Fibroblast of villous mesenchyme (primary cell): ENCODE measurements around the gene REC8. TPM values are rescaled to one million over a fixed set of nuclear protein-coding genes. Genes with fewer than 3 reads are reported as not detected.
A peak's percentile ranks its signal among the peaks of the same experiment; 100 is the strongest.

Experiments
- DNase-seq: peaks from one replicate; pipeline ENCODE4 v3.0.0-alpha.2; 2010; ENCODE audit warnings: low read depth
- H3K4me3 ChIP-seq: 2 replicates; pipeline ENCODE4 v1.5.1; 2011; ENCODE audit warnings: low read depth, mild to moderate bottlenecking, low read length
- total RNA-seq: library from RNA; depleted of rRNA; stranded (reverse); fragments of >200 nt; gene quantifications from 2 replicates; pipeline ENCODE4 v1.2.3, GENCODE V29; 2012
- TF ChIP-seq, protein P1 (sequence below): IDR thresholded peaks from 2 replicates; pipeline ENCODE4 v1.5.1; 2012; ENCODE audit warnings: low read depth, mild to moderate bottlenecking, low read length; ENCODE audit not compliant: insufficient read depth

REC8 gene
- total RNA-seq, 1 donor, result 4.7 TPM

DNA sequence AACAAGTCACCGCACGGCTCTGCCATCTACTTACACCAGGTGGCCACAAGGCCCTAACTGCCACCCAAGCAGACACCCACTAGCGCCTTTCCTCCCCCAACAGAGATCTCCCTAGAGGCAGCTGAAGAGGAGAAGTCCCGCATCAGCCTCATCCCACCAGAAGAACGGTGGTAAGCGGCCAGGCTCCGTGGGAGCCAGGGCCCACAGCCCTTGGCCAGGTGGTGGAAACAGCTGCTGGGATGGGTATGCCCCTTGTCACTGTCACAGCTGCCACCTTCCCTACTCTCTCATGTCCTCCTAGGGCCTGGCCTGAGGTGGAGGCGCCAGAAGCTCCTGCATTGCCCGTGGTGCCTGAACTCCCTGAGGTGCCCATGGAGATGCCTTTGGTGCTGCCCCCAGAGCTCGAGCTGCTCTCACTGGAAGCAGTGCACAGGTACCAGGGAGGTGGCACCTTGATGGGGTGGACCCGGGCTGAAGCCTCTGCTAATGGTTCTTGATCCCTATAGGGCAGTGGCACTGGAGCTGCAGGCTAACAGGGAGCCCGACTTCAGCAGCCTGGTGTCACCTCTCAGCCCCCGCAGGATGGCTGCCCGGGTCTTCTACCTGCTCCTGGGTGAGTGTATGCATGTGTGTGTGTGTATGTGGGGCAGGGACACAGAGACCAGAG, 7.5 kb downstream of the REC8 start:
- TF ChIP-seq, protein P1, sequence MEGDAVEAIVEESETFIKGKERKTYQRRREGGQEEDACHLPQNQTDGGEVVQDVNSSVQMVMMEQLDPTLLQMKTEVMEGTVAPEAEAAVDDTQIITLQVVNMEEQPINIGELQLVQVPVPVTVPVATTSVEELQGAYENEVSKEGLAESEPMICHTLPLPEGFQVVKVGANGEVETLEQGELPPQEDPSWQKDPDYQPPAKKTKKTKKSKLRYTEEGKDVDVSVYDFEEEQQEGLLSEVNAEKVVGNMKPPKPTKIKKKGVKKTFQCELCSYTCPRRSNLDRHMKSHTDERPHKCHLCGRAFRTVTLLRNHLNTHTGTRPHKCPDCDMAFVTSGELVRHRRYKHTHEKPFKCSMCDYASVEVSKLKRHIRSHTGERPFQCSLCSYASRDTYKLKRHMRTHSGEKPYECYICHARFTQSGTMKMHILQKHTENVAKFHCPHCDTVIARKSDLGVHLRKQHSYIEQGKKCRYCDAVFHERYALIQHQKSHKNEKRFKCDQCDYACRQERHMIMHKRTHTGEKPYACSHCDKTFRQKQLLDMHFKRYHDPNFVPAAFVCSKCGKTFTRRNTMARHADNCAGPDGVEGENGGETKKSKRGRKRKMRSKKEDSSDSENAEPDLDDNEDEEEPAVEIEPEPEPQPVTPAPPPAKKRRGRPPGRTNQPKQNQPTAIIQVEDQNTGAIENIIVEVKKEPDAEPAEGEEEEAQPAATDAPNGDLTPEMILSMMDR, result no peak
- H3K4me3 ChIP-seq, result no peak overlapping the region
- DNase-seq, result no peak

DNA sequence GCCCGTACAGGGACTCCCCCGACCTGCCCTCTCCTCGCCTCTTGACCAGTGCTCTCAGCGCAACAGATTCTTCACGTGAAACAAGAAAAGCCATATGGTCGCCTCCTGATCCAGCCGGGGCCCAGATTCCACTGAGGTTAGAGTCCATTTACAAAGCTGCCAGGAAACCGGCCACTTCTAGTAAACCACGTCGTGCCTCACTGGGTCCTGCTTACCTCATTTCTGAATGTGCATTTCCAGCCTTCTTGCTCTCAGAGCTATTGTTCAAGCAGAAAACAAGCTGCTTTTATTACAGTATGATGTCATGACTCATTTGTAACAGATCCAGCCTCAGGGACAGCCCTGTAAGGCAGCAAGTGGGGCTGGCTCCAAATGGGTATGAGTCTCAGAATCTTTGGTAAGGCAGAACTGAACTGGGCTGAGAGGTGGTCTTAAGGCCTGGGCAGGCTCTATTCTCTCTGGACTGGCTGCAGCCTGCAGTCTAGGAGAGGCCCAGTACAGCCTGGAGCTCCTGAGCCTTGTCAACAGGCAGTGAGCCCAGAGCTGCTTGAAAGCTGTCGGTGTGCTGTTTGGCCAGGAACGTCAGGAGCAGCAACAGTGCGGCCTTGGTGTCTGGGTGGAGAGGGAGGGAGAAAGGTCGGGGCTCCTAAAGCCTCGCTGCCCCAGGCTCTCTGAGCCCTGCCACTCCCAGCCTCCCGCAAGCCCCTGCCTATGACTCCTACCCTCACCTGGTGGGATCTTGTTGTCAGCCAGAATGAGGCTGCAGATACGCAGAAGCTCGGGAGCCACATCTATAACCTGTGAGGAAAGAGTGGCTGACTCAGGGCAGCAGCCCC, 8.3 kb downstream of the REC8 start:
- TF ChIP-seq, protein P1, result no peak
- DNase-seq, result peak; percentile 80
- no peak overlapping the region for H3K4me3 ChIP-seq

DNA sequence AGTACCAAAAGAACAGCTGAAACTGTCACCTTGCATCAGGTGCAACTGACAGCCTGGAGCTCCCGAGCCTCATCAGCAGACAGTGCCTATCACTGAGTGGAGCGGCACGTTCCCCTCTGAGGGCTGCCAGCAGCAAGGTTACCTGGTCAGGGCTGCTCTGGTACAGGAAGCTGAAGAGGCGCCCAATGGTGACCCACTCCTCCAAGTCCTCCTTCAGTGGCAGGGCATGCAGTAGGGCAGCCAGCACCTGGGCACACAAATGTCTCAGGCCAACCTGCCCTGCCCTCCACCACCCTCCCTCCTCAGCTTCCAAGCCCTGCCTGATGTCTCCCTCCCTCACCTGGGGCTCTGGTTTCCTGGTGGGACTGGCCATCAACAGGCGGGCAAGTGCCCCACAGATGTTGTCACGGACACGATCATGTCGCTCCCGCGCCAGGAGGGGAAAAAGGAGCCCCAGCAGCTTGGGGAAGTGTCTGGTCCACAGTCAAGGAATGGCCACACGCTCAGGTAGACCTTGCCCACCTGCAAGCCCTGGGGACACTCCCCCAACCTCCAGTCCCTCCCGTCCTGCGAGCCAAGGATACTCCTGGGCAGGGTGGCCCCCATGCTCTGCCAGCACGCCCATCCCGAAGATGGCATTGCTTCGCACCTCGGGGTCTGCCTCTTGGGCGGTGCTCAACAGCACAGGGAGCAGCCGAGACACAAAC, 9.6 kb downstream of the REC8 start:
- DNase-seq, result no peak

DNA sequence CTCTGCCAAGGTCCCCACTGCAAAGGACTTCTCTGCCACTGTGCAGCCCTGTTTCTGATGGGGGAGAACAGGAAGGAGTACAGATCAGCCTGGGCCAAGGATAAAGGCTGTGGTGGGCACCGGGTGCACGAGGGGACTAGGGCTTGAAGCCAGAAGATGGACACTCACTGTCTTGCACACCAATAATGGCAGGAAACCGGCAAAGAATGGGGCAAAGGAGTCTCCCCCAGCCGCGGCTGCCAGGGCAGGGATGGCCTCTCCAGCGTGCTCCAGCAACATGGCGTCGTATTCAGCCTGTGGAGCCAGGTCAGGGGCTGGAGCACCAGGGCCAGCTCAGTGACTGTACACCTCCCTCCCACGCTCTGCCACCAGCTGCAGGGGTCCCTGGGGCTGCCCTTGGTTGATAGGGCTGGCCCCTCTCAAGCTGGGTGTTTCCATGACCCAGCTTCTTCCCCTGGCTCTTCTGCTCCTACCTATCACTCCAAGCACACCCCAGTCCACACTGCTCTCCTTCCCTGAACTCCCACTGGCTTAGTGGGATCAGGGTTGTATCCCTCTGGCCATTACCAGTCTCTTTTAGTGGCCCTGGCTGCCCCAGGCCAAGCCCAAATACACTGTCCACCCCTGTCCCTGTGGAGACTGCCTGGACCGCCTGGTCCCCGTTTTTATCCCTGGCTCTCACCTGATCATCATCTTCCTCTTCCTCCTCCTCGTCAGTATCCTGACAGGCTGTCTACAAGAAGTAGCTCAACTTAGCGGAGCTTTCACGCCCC, 10.4 kb downstream of the REC8 start:
- H3K4me3 ChIP-seq, result no peak overlapping the region
- no peak for DNase-seq
- TF ChIP-seq, protein P1, result no peak

More for the DNA sequence above, 9.6 kb downstream of the REC8 start:
- TF ChIP-seq, protein P1, result no peak
- H3K4me3 ChIP-seq, result no peak overlapping the region

DNA sequence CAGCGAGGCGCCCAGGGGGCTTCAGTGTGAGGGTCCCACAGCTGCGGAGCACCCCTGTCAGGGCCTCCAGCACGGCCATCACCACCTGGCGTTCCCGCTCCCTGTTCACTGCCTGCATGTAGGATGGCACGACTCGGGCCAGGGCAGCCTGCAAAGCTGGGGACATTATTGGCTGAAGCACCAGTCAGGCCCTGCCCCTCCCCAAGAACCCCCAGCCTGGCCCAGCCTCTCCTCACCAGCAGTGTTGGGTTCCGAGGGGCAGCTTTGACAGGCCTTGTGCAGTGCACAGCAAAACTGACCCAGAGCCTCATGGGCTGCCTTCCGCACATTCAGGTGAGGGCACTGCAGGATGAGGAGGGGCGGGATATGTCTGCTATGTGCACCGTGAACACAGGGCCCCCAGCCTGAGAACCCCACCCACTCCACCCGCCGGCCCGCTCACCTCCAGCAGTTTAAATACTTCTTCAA, 11.2 kb downstream of the REC8 start:
- no peak for DNase-seq

More for the DNA sequence above, 11.2 kb downstream of the REC8 start:
- TF ChIP-seq, protein P1, result no peak
- H3K4me3 ChIP-seq, result no peak overlapping the region
